Keratinocyte (primary cell): ENCODE results near the gene FUT6. TPM values are rescaled to one million over a fixed set of nuclear protein-coding genes. Genes with fewer than 3 reads are reported as not detected.

Source experiments
- DNase-seq: peaks from one replicate; pipeline ENCODE4 v3.0.0-alpha.2; 2011; ENCODE audit warnings: low read depth, missing footprints, low spot score
- FAIRE-seq: peaks from 2 replicates; lab custom pipeline; 2011; peaks lifted over from hg19 to GRCh38; lab: Jason Lieb, UNC
- H2AFZ ChIP-seq: 2 replicates; pipeline ENCODE4 v1.6.0; 2012; ENCODE audit warnings: low read length, control low read depth, inconsistent platforms; ENCODE audit not compliant: control insufficient read depth
- H3K27ac ChIP-seq: 2 replicates; pipeline ENCODE4 v1.5.1; 2011; ENCODE audit warnings: low read length; ENCODE audit not compliant: control insufficient read depth, insufficient read depth
- H3K27me3 ChIP-seq: 3 replicates; pipeline ENCODE4 v1.6.0; 2011; ENCODE audit warnings: low read length; ENCODE audit not compliant: control insufficient read depth, insufficient read depth; ENCODE audit errors: extremely low read depth
- H3K36me3 ChIP-seq, 2 experiments: 2 replicates in 1 of 2; 3 replicates in 1 of 2; pipeline ENCODE4 v1.5.1; 2011; ENCODE audit warnings: low read length in 2 of 2, mild to moderate bottlenecking in 1 of 2; ENCODE audit not compliant: control insufficient read depth in 2 of 2, insufficient read depth in 2 of 2; ENCODE audit errors: extremely low read depth in 1 of 2
- H3K4me1 ChIP-seq: 3 replicates; pipeline ENCODE4 v1.5.1; 2011; ENCODE audit warnings: low read length; ENCODE audit not compliant: control insufficient read depth, insufficient read depth; ENCODE audit errors: extremely low read depth
- H3K4me2 ChIP-seq: 3 replicates; pipeline ENCODE4 v1.6.0; 2011; ENCODE audit warnings: low read depth, low read length; ENCODE audit not compliant: control insufficient read depth, insufficient read depth; ENCODE audit errors: extremely low read depth
- H3K4me3 ChIP-seq, 3 experiments: fragments of 200-600 bp in 1 of 3; sonication (generic) in 1 of 3; 2 replicates in 2 of 3; 3 replicates in 1 of 3; pipeline ENCODE4 v1.5.1; 2011 to 2016; ENCODE audit warnings: low read length in 3 of 3, mild to moderate bottlenecking in 3 of 3, control low read depth in 2 of 3, inconsistent platforms in 1 of 3, low read depth in 1 of 3, mixed read lengths in 1 of 3, mixed run types in 1 of 3, moderate library complexity in 1 of 3; ENCODE audit not compliant: control insufficient read depth in 2 of 3, insufficient read depth in 2 of 3; ENCODE audit errors: extremely low read depth in 1 of 3
- H3K79me2 ChIP-seq: 2 replicates; pipeline ENCODE4 v1.6.0; 2012; ENCODE audit warnings: low read length; ENCODE audit not compliant: control insufficient read depth, insufficient read depth
- H3K9ac ChIP-seq: 3 replicates; pipeline ENCODE4 v1.6.0; 2011; ENCODE audit warnings: low read length; ENCODE audit not compliant: control insufficient read depth, insufficient read depth; ENCODE audit errors: extremely low read depth
- H3K9me1 ChIP-seq: 3 replicates; pipeline ENCODE4 v1.6.0; 2011; ENCODE audit warnings: low read length; ENCODE audit not compliant: control insufficient read depth, insufficient read depth; ENCODE audit errors: extremely low read depth
- H3K9me3 ChIP-seq: 2 replicates; pipeline ENCODE4 v1.5.1; 2012; ENCODE audit warnings: low read depth, low read length; ENCODE audit not compliant: control insufficient read depth
- H4K20me1 ChIP-seq: 3 replicates; pipeline ENCODE4 v1.6.0; 2011; ENCODE audit warnings: low read length; ENCODE audit not compliant: control insufficient read depth, insufficient read depth; ENCODE audit errors: extremely low read depth
- CTCF ChIP-seq, 3 experiments: IDR thresholded peaks in 1 of 3; conservative IDR thresholded peaks in 1 of 3; optimal IDR thresholded peaks in 1 of 3; 2 replicates in 2 of 3; 3 replicates in 1 of 3; pipeline versions ENCODE3 to v1.5.1; 2011; ENCODE audit warnings: low read length in 3 of 3, mild to moderate bottlenecking in 3 of 3, moderate library complexity in 2 of 3, control low read depth in 1 of 3, inconsistent platforms in 1 of 3; ENCODE audit not compliant: insufficient read depth in 2 of 3; ENCODE audit errors: extremely low read depth in 1 of 3
- EZH2 ChIP-seq: IDR thresholded peaks from one replicate; pipeline ENCODE4 v1.6.1; 2012; ENCODE audit warnings: inconsistent platforms, mild to moderate bottlenecking, low read length, moderate library complexity
- dilution Hi-C: fragments of 300-500 bp; cut with MboI; formaldehyde crosslinking; loops from one replicate; pipeline ENCODE4 v1.7.0; 2020; ENCODE audit warnings: low sequenced_read_pairs; ENCODE audit not compliant: extremely low pct_ligation_motif_present
- polyA plus RNA-seq, 5 experiments: library from polyadenylated mRNA; depleted of rRNA in 3 of 5; stranded (reverse) in 3 of 5; stranded (forward) in 1 of 5; unstranded in 1 of 5; fragments of >200 nt; gene quantifications; 1 replicate in 1 of 5; 2 replicates in 3 of 5; 3 replicates in 1 of 5; pipeline versions ENCODE4 v1.2.1 to v1.2.3, GENCODE V29; 2011 to 2012; ENCODE audit warnings: missing spikeins in 2 of 5, low read depth in 1 of 5, low replicate concordance in 1 of 5

Gene FUT6
- polyA plus RNA-seq, 1 donor (not counting 4 experiments of a cell fraction or from before 2014, with no cell fraction given): not detected

- Histone ChIP-seq H3K36me3 (peaks cover 15 to 33% of the 10 kb centered on the region in 2 experiments), H3K4me3 (peak within 1 kb of the TSS; percentile 72 to 82 (median 75)), H3K9ac (peak within 1 kb of the TSS; percentile 96), H3K27ac (peak within 1 kb of the TSS; percentile 97), H3K4me2 (peak within 1 kb of the TSS; percentile 92), H3K4me1 (peaks cover 12% of the 10 kb centered on the region), H3K9me3 (no peaks in the 10 kb centered on the region), H3K79me2 (peaks cover 7% of the 10 kb centered on the region), H4K20me1 (no peaks in the 10 kb centered on the region), H2AFZ (peak within 1 kb of the TSS; percentile 94), H3K27me3 (no peaks in the 10 kb centered on the region), H3K9me1 (no peaks in the 10 kb centered on the region)
- FAIRE-seq: peak; percentile 94
- dilution Hi-C loops: no loop called here
- peak; percentile 95 for DNase-seq
- TF ChIP-seq EZH2 (no peak), CTCF (optimal IDR thresholded peaks at IDR 0.05 in 1 of 3, IDR thresholded peaks at IDR 0.05 in 1 of 3, conservative IDR thresholded peaks at IDR 0.05 in 1 of 3; ENCODE audit: extremely low read depth in 1 of 3, insufficient read depth in 2 of 3, low read length in 3 of 3) (no peak)
Observed at GRCh38 chr19:5790559-5791520, 48.7 kb downstream of the FUT6 start, which contains the start of gene DUS3L. Gene DUS3L, minus strand, starts transcription at chr19:5791163. Its CDS starts 22 bp downstream, at chr19:5791141.

- Histone ChIP-seq H3K9me3 (no peaks in the 10 kb centered on the region), H3K36me3 (peaks cover 18 to 41% of the 10 kb centered on the region in 2 experiments), H3K27ac (peak overlapping the region; percentile 97), H3K79me2 (peaks cover 7% of the 10 kb centered on the region), H4K20me1 (no peaks in the 10 kb centered on the region), H3K9ac (peak overlapping the region; percentile 96), H3K9me1 (no peaks in the 10 kb centered on the region), H3K4me1 (peaks cover 12% of the 10 kb centered on the region), H3K4me3 (peak overlapping the region; percentile 72 to 82 (median 75)), H3K27me3 (no peaks in the 10 kb centered on the region), H2AFZ (peak overlapping the region; percentile 66), H3K4me2 (peak overlapping the region; percentile 92)
- FAIRE-seq (peak; percentile 91), DNase-seq (peak; percentile 50)
- no peak for TF ChIP-seq CTCF (optimal IDR thresholded peaks at IDR 0.05 in 1 of 3, IDR thresholded peaks at IDR 0.05 in 1 of 3, conservative IDR thresholded peaks at IDR 0.05 in 1 of 3; ENCODE audit: extremely low read depth in 1 of 3, insufficient read depth in 2 of 3, low read length in 3 of 3)
- no peak for TF ChIP-seq EZH2
- dilution Hi-C loops: no loop called here
Observed at GRCh38 chr19:5789886-5790558, 49.5 kb downstream of the FUT6 start.
